ENCODE measurements around the gene FSTL4.

FSTL4 gene

GRCh38 chr5:133402775-133403174 is 209.6 kb downstream of the FSTL4 start:
- H3K4me3 ChIP-seq (replicated peaks; ENCODE audit: low read depth, low read length): no peak overlapping the region
- TF ChIP-seq, protein P1, sequence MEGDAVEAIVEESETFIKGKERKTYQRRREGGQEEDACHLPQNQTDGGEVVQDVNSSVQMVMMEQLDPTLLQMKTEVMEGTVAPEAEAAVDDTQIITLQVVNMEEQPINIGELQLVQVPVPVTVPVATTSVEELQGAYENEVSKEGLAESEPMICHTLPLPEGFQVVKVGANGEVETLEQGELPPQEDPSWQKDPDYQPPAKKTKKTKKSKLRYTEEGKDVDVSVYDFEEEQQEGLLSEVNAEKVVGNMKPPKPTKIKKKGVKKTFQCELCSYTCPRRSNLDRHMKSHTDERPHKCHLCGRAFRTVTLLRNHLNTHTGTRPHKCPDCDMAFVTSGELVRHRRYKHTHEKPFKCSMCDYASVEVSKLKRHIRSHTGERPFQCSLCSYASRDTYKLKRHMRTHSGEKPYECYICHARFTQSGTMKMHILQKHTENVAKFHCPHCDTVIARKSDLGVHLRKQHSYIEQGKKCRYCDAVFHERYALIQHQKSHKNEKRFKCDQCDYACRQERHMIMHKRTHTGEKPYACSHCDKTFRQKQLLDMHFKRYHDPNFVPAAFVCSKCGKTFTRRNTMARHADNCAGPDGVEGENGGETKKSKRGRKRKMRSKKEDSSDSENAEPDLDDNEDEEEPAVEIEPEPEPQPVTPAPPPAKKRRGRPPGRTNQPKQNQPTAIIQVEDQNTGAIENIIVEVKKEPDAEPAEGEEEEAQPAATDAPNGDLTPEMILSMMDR (IDR thresholded peaks at IDR 0.05; ENCODE audit: low read length, missing control alignments): no peak
- no peak for DNase-seq (ENCODE audit: low read depth)

- no peak overlapping the region for H3K4me3 ChIP-seq (replicated peaks; ENCODE audit: low read depth, low read length)
- TF ChIP-seq, protein P1 (IDR thresholded peaks at IDR 0.05; ENCODE audit: low read length, missing control alignments): no peak
- DNase-seq (ENCODE audit: low read depth): no peak
Measured at GRCh38 chr5:133401731-133402347, 210.5 kb downstream of the FSTL4 start.

DNA sequence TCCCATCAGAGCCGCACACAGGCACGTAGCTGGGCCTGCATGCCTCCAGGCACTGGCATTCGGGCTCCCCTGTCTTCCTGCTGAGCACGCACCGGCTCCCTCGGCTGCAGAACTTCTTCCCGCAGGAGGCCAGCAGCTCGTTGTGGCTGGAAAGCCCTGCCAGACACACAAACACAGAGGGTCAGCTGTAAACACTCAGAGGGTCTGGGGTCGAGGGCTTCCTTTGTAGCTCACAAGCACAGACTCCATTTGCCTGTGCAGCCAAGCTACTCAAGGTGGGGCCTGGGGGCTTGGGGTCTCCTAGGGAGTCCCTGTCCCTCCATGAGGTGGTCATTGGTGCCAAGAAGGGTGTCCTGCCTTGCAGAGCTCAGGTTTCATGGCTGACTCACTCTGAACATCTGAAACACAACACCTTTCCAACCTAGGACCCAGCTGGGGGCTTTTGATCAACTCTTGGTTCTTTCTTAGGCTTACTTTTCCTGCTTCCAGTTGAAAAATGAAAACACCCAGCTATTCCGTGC is 211.4 kb downstream of the FSTL4 start:
- TF ChIP-seq, protein P1 (IDR thresholded peaks at IDR 0.05; ENCODE audit: low read length, missing control alignments): no peak
- DNase-seq (ENCODE audit: low read depth): no peak
- H3K4me3 ChIP-seq (replicated peaks; ENCODE audit: low read depth, low read length): no peak overlapping the region

- DNase-seq (ENCODE audit: low read depth): no peak
- TF ChIP-seq, protein P1 (IDR thresholded peaks at IDR 0.05; ENCODE audit: low read length, missing control alignments): no peak
Measured at GRCh38 chr5:133400120-133400519, 212.2 kb downstream of the FSTL4 start.

DNA sequence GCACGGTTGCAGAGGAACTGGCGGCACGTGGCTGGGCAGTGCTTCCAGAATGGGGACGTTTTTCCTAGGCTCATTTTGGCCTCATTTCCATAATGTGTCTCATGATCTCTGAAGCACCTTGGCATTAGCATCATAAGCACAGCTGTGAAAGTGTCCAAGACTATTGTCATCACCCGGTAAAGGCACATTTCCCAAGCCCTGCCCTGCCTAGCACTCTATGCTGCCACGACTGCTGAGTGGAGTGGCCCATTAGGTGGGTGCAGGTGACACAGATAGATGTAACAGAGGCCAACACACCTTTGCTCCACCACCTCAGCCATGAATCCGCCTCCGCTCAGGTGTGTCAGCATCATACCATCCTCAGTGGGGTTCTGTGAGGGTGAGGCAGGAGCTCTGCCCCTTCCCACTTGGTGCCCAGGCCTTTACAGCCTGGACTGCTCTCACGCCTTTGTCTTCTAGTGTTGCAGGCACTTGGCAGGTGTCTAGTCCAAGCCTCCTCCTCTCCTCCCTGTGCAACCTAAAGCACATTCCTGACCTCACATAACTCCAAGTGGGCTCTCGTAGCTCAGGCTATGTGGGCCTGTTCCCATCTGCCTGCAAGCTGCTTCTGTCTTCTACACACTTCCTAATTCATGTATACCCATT is 213.0 kb downstream of the FSTL4 start:
- DNase-seq (ENCODE audit: low read depth): no peak
- TF ChIP-seq, protein P1 (IDR thresholded peaks at IDR 0.05; ENCODE audit: low read length, missing control alignments): no peak
- no peak overlapping the region for H3K4me3 ChIP-seq (replicated peaks; ENCODE audit: low read depth, low read length)

More at GRCh38 chr5:133400120-133400519, 212.2 kb downstream of the FSTL4 start:
- no peak overlapping the region for H3K4me3 ChIP-seq (replicated peaks; ENCODE audit: low read depth, low read length)

GRCh38 chr5:133398646-133399101 is 213.7 kb downstream of the FSTL4 start:
- no peak overlapping the region for H3K4me3 ChIP-seq (replicated peaks; ENCODE audit: low read depth, low read length)
- DNase-seq (ENCODE audit: low read depth): no peak

More at GRCh38 chr5:133398646-133399101, 213.7 kb downstream of the FSTL4 start:
- TF ChIP-seq, protein P1 (IDR thresholded peaks at IDR 0.05; ENCODE audit: low read length, missing control alignments): no peak
